Activated effector memory CD4-positive, alpha-beta T cell treated with anti-CD3 and anti-CD28 coated beads, Interleukin-2, amount 50 U/mL, for 16 hours (primary cell): ENCODE results near the gene TNFRSF1A.
A peak's percentile ranks its signal among the peaks of the same experiment; 100 is the strongest.

Experiments
- DNase-seq: peaks from one replicate; pipeline ENCODE4 v3.0.0-alpha.2; 2020

The TNFRSF1A gene

GRCh38 chr12:6374028-6374785 is 32.3 kb upstream of the TNFRSF1A start:
- peak; percentile 58 for DNase-seq

- DNase-seq, result no peak
Measured at GRCh38 chr12:6373022-6373787, 31.3 kb upstream of the TNFRSF1A start.

GRCh38 chr12:6372403-6373003 is 30.6 kb upstream of the TNFRSF1A start:
- no peak for DNase-seq

DNA sequence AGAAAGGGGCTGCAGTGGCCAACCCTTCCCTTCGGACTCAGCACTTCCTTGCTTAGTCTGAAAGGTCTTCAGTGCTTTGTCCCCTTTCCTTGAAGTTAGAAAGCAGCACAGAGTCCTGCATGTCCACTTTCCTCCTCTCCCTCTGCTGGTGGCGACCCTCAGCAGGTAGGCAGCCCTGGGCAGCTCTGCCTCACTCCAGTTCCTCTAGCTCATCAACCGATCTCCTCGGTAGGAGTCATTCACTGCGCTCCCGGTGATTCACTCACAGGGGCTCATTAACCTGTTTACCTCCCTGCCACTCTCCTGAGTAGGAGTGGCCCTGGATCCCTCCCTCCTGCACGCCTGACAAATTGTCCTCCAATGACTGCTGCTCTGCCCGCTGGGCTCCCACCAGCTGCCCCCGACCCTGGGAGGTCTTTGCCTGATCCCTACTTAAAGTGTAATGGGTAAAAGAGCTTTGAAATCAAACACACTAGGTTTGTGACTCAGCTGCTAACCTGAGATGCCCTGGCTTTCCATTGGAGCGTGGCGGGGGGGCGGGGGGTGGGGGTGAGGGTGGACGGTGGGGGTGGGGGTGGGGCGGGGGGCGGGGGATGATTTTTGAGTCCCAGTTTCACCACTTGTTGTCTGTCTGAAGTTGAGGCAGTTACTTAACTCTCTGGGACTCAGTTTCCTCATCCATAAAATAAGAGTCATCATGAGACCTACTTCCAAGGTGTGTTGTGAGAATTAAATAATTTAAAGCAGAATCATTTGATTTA is 29.3 kb upstream of the TNFRSF1A start:
- no peak for DNase-seq

- DNase-seq, result no peak
Measured at GRCh38 chr12:6370576-6370935, 28.7 kb upstream of the TNFRSF1A start.

DNA sequence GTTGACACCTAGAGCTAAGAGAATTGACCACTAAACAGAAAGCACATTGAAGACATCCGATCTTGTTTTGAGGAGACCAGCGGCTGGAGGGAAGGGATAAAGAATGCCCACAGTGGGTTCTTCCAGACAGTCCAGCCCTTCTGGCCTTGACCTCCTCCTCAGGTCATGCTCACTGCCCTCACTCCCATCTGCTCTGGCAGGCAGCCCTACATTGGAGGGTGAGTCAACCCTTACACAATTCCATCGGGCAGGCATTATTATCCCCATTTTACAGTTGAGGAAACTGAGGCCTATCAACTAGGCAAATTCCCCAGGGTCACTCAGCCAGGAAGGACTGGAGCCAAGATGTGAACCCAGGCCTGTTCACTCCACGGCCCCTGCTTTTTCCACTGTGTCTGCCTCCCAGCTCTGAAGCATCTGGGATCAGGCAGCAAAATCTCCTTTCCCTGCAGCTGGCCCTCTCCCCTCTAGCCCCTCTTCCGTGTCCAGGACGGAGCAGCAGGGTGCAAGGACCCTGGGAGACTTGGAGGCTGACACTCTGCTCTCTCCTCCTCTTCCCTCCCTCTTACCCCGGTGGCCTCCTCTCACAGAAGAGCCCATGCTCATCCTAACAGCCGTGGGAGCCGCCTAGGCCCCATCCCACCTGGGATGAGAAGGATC is 28.2 kb upstream of the TNFRSF1A start:
- no peak for DNase-seq

GRCh38 chr12:6368906-6369525 is 27.1 kb upstream of the TNFRSF1A start:
- no peak for DNase-seq

DNA sequence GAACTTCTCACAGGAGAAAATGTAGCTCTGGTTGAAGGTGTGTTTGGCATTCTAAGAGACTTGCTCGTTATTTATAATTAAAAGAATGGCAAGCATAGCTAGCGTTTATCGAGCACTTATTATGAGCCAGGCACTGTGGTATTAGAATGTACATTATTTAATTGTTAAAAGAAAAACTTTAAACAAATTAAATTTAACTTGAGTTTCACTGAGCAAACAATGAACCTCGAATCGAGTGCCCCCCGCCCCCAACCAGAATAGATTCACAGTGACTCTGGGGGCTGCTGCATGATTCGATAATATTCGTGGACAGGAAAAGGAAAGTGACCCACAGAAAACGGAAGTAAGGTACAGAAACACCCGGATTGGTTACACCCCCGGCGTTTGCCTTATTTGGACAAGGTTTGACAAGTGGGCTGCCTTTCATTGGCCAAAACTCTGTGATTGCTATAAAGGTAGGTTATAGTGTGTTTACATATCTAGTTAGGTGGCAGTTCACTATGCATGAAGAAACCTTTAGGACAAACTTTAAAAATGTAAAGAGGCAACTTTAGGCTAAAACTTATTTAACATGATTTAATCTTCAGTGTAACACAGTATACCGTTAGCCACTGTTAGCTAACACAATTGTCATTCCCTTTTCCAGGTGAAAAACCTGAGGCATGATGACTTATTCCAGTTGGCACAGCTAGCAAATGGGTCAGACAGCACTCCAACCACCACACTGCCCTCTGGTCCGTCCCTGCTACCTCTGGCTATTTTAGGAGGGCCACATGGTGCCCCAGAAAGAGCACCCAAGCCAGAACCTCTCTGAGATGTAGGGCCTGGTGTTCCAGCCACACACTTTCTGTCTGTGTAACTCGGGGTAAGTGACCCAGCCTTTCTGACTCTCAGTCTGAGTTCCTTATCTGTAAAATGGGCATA is 26.4 kb upstream of the TNFRSF1A start:
- no peak for DNase-seq

- DNase-seq, result no peak
Measured at GRCh38 chr12:6367065-6367968, 25.4 kb upstream of the TNFRSF1A start.

GRCh38 chr12:6364044-6364374 is 22.1 kb upstream of the TNFRSF1A start:
- no peak for DNase-seq

DNA sequence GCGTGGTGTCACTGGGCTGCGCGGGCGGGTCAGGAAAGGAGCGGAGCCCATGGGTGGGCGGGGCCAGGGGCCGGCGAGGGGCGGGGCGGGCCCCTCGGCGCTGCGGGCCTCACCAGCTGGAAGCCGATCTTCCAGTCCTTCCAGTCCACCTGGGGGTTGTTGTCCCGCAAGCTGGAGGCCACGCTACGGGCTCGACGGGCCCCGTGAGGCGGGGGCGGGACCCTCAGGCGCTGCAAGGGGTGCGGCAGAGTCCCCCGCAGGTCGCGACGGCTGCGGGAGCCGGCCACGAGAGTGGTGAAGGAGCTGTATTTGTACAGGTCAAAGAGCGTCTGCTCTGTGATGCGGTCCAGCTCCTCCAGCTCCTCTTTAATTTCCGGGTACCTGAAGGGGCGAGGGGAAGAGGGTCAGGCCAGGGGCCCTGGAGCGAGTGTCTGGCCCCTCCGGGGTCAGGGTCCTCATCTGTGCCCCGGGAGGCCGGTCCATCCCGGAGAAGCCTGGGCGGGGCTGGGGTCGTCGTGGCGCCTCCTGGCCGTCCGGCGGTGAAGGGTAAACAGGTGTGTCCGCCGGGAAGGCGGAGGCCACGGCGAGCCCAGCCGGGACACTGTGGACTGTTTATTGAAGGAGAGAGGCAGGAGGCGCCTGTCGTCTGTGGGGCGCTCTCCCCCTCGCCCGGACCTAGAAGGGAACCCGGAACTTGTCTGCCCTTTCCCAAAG is 21.6 kb upstream of the TNFRSF1A start:
- peak; percentile 87 for DNase-seq

DNA sequence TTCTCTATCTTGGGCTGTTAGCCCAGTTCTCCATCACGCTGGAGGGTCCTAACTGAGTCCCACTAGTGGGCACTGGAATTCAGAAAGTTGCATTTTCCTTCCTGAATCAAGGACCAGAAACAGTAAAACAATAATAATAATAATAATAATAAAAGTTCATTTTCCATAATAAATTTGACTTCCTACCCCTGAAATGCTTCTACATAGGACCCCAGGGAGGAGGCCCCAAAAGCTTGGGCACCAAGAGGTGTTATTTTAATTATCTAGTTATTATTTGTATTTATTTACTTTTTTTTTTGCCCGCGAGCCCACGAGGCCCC is 21.1 kb upstream of the TNFRSF1A start:
- no peak for DNase-seq

GRCh38 chr12:6362403-6362802 is 20.5 kb upstream of the TNFRSF1A start:
- DNase-seq, result no peak

GRCh38 chr12:6361834-6362233 is 20.0 kb upstream of the TNFRSF1A start:
- no peak for DNase-seq

DNA sequence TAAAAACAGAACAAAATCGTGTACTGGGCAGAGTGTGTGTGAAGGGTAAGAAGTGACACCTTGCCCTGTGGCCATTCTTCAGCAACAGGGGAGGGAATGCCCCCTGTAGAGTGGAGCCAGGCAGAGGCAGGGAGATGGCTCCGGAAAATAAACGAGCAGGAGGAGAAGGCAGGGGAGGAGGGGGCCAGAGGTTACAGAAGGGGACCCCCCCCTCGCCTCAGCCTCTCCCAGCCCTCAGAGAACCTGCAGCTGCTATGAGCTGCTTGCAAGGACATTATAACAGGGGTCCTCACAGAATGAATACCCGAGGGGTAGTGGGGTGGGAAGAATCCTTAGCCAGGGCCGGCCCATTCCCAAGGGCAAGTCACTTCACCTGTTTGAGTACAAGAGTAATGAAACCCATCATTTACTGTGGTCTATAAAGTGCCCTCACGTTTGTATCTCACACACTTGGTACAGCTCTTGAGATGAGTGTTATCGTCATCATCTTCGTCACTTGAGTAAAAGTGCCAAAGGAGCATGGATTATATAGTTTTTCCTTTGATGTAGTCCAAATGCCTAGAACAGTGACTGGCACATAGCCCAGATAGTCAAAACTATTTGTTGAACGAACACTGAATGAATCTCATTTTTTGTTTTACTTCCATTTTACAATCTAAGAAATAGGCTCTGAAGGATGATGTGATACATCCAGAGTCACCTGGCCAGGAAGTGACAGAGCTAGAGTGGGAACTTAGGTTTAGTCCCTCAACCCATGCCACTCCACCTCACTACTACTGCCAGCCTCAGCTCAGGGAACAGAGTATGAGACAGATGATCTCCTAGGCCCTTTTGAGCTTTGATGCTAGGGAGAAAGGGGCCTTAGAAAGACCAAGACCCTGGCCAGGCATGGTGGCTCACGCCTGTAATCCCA is 19.0 kb upstream of the TNFRSF1A start:
- DNase-seq, result no peak

GRCh38 chr12:6360080-6360571 is 18.2 kb upstream of the TNFRSF1A start:
- no peak for DNase-seq

DNA sequence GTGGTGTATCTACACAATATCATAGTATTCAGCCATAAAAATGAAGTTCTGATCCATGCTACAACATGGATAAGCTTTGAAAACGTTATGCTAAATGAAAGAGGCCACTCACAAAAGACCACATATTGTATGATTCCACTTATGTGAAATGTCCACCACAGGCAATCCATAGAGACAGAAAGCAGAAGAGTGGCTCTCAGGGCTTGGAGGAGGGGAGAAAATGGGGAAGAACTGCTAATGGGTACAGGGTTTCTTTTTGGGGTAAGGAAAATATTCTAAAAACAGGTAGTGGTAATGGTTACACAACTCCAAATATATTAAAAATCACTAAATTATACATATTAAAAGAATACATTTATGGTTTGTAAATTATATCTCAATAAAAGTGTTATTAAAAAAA is 17.0 kb upstream of the TNFRSF1A start:
- no peak for DNase-seq

GRCh38 chr12:6356374-6356820 is 14.5 kb upstream of the TNFRSF1A start:
- no peak for DNase-seq
